ENCODE measurements around the gene GUCA2B.

DNA sequence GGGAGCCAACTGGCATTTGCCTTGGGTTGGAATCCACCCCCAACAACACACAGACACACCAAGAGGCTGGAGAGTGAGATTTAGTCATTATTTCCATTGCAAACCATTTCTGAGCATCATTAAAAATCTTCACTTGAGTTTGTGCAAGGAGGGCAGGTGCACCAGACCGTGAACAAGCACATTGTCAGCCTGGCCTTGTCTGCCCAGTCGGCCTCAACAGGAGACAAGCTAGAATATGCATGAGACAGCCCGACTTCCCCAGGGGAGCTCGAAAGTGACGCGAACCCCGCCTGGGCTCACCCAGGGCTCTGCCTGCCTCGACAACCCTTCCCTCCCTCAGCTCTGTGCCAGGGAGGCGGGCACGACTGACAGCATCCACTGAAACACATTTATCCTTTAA, 15.4 kb upstream of the GUCA2B start:
- TF ChIP-seq, protein P1, sequence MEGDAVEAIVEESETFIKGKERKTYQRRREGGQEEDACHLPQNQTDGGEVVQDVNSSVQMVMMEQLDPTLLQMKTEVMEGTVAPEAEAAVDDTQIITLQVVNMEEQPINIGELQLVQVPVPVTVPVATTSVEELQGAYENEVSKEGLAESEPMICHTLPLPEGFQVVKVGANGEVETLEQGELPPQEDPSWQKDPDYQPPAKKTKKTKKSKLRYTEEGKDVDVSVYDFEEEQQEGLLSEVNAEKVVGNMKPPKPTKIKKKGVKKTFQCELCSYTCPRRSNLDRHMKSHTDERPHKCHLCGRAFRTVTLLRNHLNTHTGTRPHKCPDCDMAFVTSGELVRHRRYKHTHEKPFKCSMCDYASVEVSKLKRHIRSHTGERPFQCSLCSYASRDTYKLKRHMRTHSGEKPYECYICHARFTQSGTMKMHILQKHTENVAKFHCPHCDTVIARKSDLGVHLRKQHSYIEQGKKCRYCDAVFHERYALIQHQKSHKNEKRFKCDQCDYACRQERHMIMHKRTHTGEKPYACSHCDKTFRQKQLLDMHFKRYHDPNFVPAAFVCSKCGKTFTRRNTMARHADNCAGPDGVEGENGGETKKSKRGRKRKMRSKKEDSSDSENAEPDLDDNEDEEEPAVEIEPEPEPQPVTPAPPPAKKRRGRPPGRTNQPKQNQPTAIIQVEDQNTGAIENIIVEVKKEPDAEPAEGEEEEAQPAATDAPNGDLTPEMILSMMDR (conservative IDR thresholded peaks at IDR 0.05 in 1 of 2, IDR thresholded peaks at IDR 0.05 in 1 of 2; ENCODE audit: extremely low read depth in 1 of 2, insufficient read depth in 1 of 2, low read depth in 1 of 2, low read length in 2 of 2), result no peak
- no peak for TF ChIP-seq EZH2 (IDR thresholded peaks at IDR 0.05; ENCODE audit: borderline replicate concordance, low read length)
